PC-9 (cell line): Measurements from ENCODE around the gene GLRA3. TPM values are rescaled to one million over a fixed set of nuclear protein-coding genes. Genes with fewer than 3 reads are reported as not detected.

ENCODE experiments used
- BruUV-seq: library from RNA; stranded (reverse); fragments of 400-500 nt; replicated peaks from 2 replicates; lab custom pipeline; 2021; lab: Mats Ljungman, UMichigan
- CTCF ChIA-PET: fragments of 300-600 bp; sonication (Branson Sonifier 250); formaldehyde crosslinking; loops from one replicate; lab custom pipeline; 2022; ENCODE audit warnings: antibody characterized with exemption; lab: Charles Lee
- POLR2A ChIA-PET: fragments of 300-600 bp; sonication (Branson Sonifier 250); formaldehyde crosslinking; loops from one replicate; lab custom pipeline; 2022; ENCODE audit warnings: antibody characterized with exemption; ENCODE audit not compliant: unreplicated experiment; lab: Charles Lee
- DNase-seq, 2 experiments: peaks; one replicate each; pipeline versions ENCODE4 v3.0.0 to v3.0.0-alpha.2; 2015 to 2022; ENCODE audit warnings: mixed read lengths in 1 of 2
- H2AFZ ChIP-seq: fragments of 200-600 bp; sonication (generic); 2 replicates; pipeline ENCODE4 v1.8.1; 2017; ENCODE audit warnings: antibody characterized with exemption
- H3F3A ChIP-seq: fragments of 200-600 bp; sonication (generic); 2 replicates; pipeline ENCODE4 v1.8.1; 2017; ENCODE audit warnings: antibody characterized with exemption, mild to moderate bottlenecking, low read depth; ENCODE audit not compliant: insufficient read depth
- H3K27ac ChIP-seq: fragments of 200-600 bp; sonication (generic); 2 replicates; pipeline ENCODE4 v1.6.1; 2016; ENCODE audit warnings: mixed run types
- H3K27me3 ChIP-seq: fragments of 200-600 bp; sonication (generic); 2 replicates; pipeline ENCODE4 v1.6.1; 2016; ENCODE audit warnings: low read depth, mixed run types; ENCODE audit not compliant: insufficient read depth
- H3K36me3 ChIP-seq: fragments of 200-600 bp; sonication (generic); 2 replicates; pipeline ENCODE4 v1.6.1; 2016; ENCODE audit warnings: low read depth, mixed run types
- H3K4me1 ChIP-seq: fragments of 200-600 bp; sonication (generic); replicated peaks from 2 replicates; pipeline ENCODE4 v1.6.1; 2016; ENCODE audit warnings: mixed run types; ENCODE audit not compliant: insufficient read depth
- H3K4me2 ChIP-seq: fragments of 200-600 bp; sonication (generic); 2 replicates; pipeline ENCODE4 v1.6.1; 2017; ENCODE audit warnings: mixed run types
- H3K4me3 ChIP-seq: fragments of 200-600 bp; sonication (generic); 2 replicates; pipeline ENCODE4 v1.6.1; 2016; ENCODE audit warnings: mixed run types
- H3K79me2 ChIP-seq: fragments of 200-600 bp; sonication (generic); 2 replicates; pipeline ENCODE4 v1.6.1; 2017; ENCODE audit warnings: low read depth, mixed run types
- H3K9me2 ChIP-seq: fragments of 200-600 bp; sonication (generic); 2 replicates; pipeline ENCODE4 v1.8.1; 2017; ENCODE audit warnings: mild to moderate bottlenecking; ENCODE audit not compliant: insufficient read depth
- H3K9me3 ChIP-seq: fragments of 200-600 bp; sonication (generic); 2 replicates; pipeline ENCODE4 v1.8.1; 2016; ENCODE audit warnings: low read depth; ENCODE audit not compliant: insufficient read depth
- H4K20me1 ChIP-seq: fragments of 200-600 bp; sonication (generic); 2 replicates; pipeline ENCODE4 v1.8.1; 2017; ENCODE audit not compliant: insufficient read depth
- CTCF ChIP-seq: fragments of 200-600 bp; sonication (generic); conservative IDR thresholded peaks from 2 replicates; pipeline ENCODE4 v1.6.1; 2017; ENCODE audit warnings: mixed run types, antibody characterized with exemption, mild to moderate bottlenecking, moderate library complexity
- EZH2 ChIP-seq: fragments of 200-600 bp; sonication (generic); IDR thresholded peaks from 2 replicates; pipeline ENCODE4 v1.8.0; 2017; ENCODE audit warnings: antibody characterized with exemption, low read depth
- intact Hi-C: fragments of 100-400 bp; cut with micrococcal nuclease; formaldehyde crosslinking; loops from one replicate; pipeline ENCODE4 v1.10.0; 2022; ENCODE audit not compliant: unreplicated experiment
- total RNA-seq: library from RNA; stranded (reverse); gene quantifications from 2 replicates; pipeline ENCODE4 v1.2.3, GENCODE V29; 2021

GLRA3 gene
- total RNA-seq, 1 experiment from 2014 or later: 0.39 TPM

GRCh38 chr4:174739576-174739975 lies 89.5 kb downstream of the GLRA3 start:
- TF ChIP-seq CTCF (no peak), EZH2 (no peak)
- no peaks in the 10 kb centered on the region for H3K9me2 ChIP-seq
- BruUV-seq: no TSS peak

DNA sequence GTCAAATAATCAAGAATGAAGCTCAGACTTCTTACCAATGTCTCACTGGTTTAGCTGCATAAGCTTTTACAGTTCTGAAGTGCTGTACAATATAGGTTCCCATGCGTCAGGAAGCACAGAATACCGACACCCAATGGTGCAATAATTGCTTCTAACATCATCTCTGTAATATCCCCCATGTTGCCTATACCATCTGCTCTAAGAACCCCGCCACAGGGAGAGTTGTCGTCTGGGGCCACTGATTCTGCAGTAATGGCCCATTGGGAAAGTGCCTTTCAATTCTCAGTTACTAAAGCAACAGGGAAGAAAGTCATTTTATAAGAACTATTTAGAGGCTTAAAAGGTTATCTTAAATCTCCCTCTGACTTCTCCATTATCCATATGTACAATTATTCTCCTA lies 94.9 kb downstream of the GLRA3 start:
- POLR2A ChIA-PET: no interaction called here
- no peak for TF ChIP-seq CTCF
- no peak for TF ChIP-seq EZH2
- BruUV-seq: no TSS peak
- CTCF ChIA-PET: no interaction called here
- Histone ChIP-seq H4K20me1 (no peaks in the 10 kb centered on the region), H3K79me2 (no peaks in the 10 kb centered on the region), H3K4me1 (no peaks in the 10 kb centered on the region), H3K4me2 (no peak overlapping the region), H3K9me2 (no peaks in the 10 kb centered on the region), H3K27ac (no peak overlapping the region), H3F3A (no peaks in the 10 kb centered on the region), H3K4me3 (no peak overlapping the region), H2AFZ (no peak overlapping the region), H3K36me3 (no peaks in the 10 kb centered on the region), H3K27me3 (no peaks in the 10 kb centered on the region), H3K9me3 (no peaks in the 10 kb centered on the region)
- DNase-seq: no peak
- intact Hi-C loops: no loop called here

More at GRCh38 chr4:174739576-174739975, 89.5 kb downstream of the GLRA3 start:
- Histone ChIP-seq H2AFZ (no peak overlapping the region), H3K4me1 (no peaks in the 10 kb centered on the region), H3K79me2 (no peaks in the 10 kb centered on the region), H3F3A (no peaks in the 10 kb centered on the region), H3K36me3 (no peaks in the 10 kb centered on the region), H4K20me1 (no peaks in the 10 kb centered on the region), H3K27ac (no peak overlapping the region), H3K27me3 (no peaks in the 10 kb centered on the region), H3K4me3 (no peak overlapping the region), H3K4me2 (no peak overlapping the region), H3K9me3 (no peaks in the 10 kb centered on the region)
- POLR2A ChIA-PET: no interaction called here
- intact Hi-C loops: no loop called here
- no peak for DNase-seq
- CTCF ChIA-PET: no interaction called here

- H2AFZ ChIP-seq: no peak overlapping the region
- no peak overlapping the region for H3K4me3 ChIP-seq
- H4K20me1 ChIP-seq: no peaks in the 10 kb centered on the region
- BruUV-seq: no TSS peak
- intact Hi-C loops: loop anchor here (10.0 kb wide), 1 partner anchor 73 kb away; no protein-coding TSS in a partner anchor
- H3K4me1 ChIP-seq: no peaks in the 10 kb centered on the region
- no peaks in the 10 kb centered on the region for H3K36me3 ChIP-seq
- POLR2A ChIA-PET: no interaction called here
- H3K27ac ChIP-seq: no peak overlapping the region
- TF ChIP-seq EZH2: no peak
- TF ChIP-seq CTCF: no peak
- no peaks in the 10 kb centered on the region for H3F3A ChIP-seq
- H3K9me2 ChIP-seq: no peaks in the 10 kb centered on the region
- no peaks in the 10 kb centered on the region for H3K9me3 ChIP-seq
- no peak for DNase-seq
- CTCF ChIA-PET: no interaction called here
- no peaks in the 10 kb centered on the region for H3K27me3 ChIP-seq
- H3K4me2 ChIP-seq: no peak overlapping the region
- no peaks in the 10 kb centered on the region for H3K79me2 ChIP-seq
Observed at GRCh38 chr4:174717828-174718227, 111.2 kb downstream of the GLRA3 start.
